ENCODE measurements around the gene ELMO1. TPM values are rescaled to one million over a fixed set of nuclear protein-coding genes. Genes with fewer than 3 reads are reported as not detected.
A peak's percentile ranks its signal among the peaks of the same experiment; 100 is the strongest.

Gene ELMO1
- total RNA-seq, 1 experiment from 2014 or later, result 7.8 TPM

- Histone ChIP-seq H3K14ac (ENCODE audit: insufficient read depth, low read length) (no peak overlapping the region), H3K79me1 (ENCODE audit: insufficient read depth, low read depth, low read length, poor library complexity, severe bottlenecking) (no peaks in the 10 kb centered on the region), H3K4me2 (ENCODE audit: insufficient read depth, insufficient read length, low read length) (no peak overlapping the region), H2BK5ac (ENCODE audit: insufficient read length, low read length) (no peak overlapping the region), H2AFZ (ENCODE audit: low read length) (no peak overlapping the region), H3K23ac (ENCODE audit: insufficient read length, low read depth, low read length) (no peak overlapping the region), H3K79me2 (ENCODE audit: insufficient read depth, low read length) (no peaks in the 10 kb centered on the region), H2AK5ac (ENCODE audit: insufficient read length, low read length) (no peak overlapping the region), H3K27me3 (ENCODE audit: insufficient read depth, low read length) (no peaks in the 10 kb centered on the region), H4K5ac (ENCODE audit: insufficient read length, low read depth, low read length) (no peak overlapping the region), H2BK12ac (ENCODE audit: insufficient read length, low read depth, low read length) (no peak overlapping the region), H4K91ac (ENCODE audit: insufficient read length, low read depth, low read length) (no peak overlapping the region), H2BK120ac (ENCODE audit: low read depth, low read length, poor library complexity, severe bottlenecking) (no peak overlapping the region), H3K9me3 (ENCODE audit: control insufficient read depth, low read depth, low read length) (no peaks in the 10 kb centered on the region), H3K23me2 (ENCODE audit: insufficient read length, low read depth, low read length, poor library complexity, severe bottlenecking) (no peaks in the 10 kb centered on the region), H3T11ph (ENCODE audit: low read length) (no peak overlapping the region), H4K8ac (replicated peaks; ENCODE audit: insufficient read length, low read depth, low read length) (no peak overlapping the region), H3K18ac (ENCODE audit: insufficient read length, low read depth, low read length) (no peak overlapping the region), H3K27ac (ENCODE audit: insufficient read length, low read depth, low read length) (no peak overlapping the region), H4K20me1 (ENCODE audit: control insufficient read depth, insufficient read depth, insufficient read length) (no peaks in the 10 kb centered on the region), H2BK20ac (ENCODE audit: low read depth, low read length, poor library complexity, severe bottlenecking) (no peak overlapping the region), H3K9ac (ENCODE audit: extremely low read depth, insufficient read length, low read length) (no peak overlapping the region), H3K4ac (ENCODE audit: low read depth, low read length) (no peak overlapping the region), H3K4me1 (ENCODE audit: insufficient read depth, low read length) (no peaks in the 10 kb centered on the region), H2BK15ac (ENCODE audit: low read depth, low read length) (no peak overlapping the region), H3K56ac (ENCODE audit: insufficient read length, low read depth, low read length) (no peak overlapping the region)
- Mint-ChIP-seq H3K9me3 (no peaks in the 10 kb centered on the region), H3K27me3 (ENCODE audit: low read depth) (no peaks in the 10 kb centered on the region), H3K36me3 (ENCODE audit: insufficient read depth in 1 of 3, low read depth in 3 of 3) (peaks cover 7 to 12% (median 10%) of the 10 kb centered on the region in 3 experiments; a peak in 5 of 7 replicates), H3K27ac (peak overlapping the region in 1 of 3 experiments; percentile 36; a peak in 1 of 7 replicates), H3K4me3 (no peak overlapping the region), H3K4me1 (peaks cover 0 to 11% of the 10 kb centered on the region in 2 experiments; a peak in 3 of 4 replicates)
- WGBS (ENCODE audit: extremely low coverage, insufficient read length, low lambda C conversion rate), result no CpG with 5 or more reads among the region's 5 CpGs
- DNase-seq, result peak; percentile 44
- peak; percentile 75 for TF ChIP-seq CTCF (conservative IDR thresholded peaks at IDR 0.05)
Observed at GRCh38 chr7:37208528-37208927, 240.1 kb downstream of the ELMO1 start.
